HepG2 (cell line): ENCODE results near the gene NUDCD2. TPM values are rescaled to one million over a fixed set of nuclear protein-coding genes. Genes with fewer than 3 reads are reported as not detected.
A peak's percentile ranks its signal among the peaks of the same experiment; 100 is the strongest.

ENCODE experiments used
- CEBPZ ChIP-seq: IDR thresholded peaks from 2 replicates; pipeline ENCODE4 v1.6.1; 2012; ENCODE audit warnings: low read length, improper control_type of control experiment
- CTCF ChIP-seq: sonication (generic); formaldehyde crosslinking; IDR thresholded peaks from 2 replicates; pipeline ENCODE4 v1.5.0; 2020; ENCODE audit warnings: mild to moderate bottlenecking, missing genetic modification reagents, moderate library complexity
- FIP1L1 ChIP-seq: fragments of 200-400 bp; formaldehyde crosslinking; IDR thresholded peaks from 2 replicates; pipeline ENCODE4 v1.6.1; 2018; ENCODE audit warnings: low read depth, mild to moderate bottlenecking, low read length, moderate library complexity, borderline replicate concordance; ENCODE audit not compliant: insufficient read depth
- FOSL2 ChIP-seq: sonication (generic); formaldehyde crosslinking; IDR thresholded peaks from 2 replicates; pipeline ENCODE4 v1.4.0; 2020; ENCODE audit warnings: missing genetic modification reagents
- GATAD2A ChIP-seq: IDR thresholded peaks from 2 replicates; pipeline ENCODE4 v1.6.1; 2016
- HES4 ChIP-seq: sonication (generic); formaldehyde crosslinking; IDR thresholded peaks from 2 replicates; pipeline ENCODE4 v1.9.0; 2021; ENCODE audit warnings: mild to moderate bottlenecking, missing genetic modification reagents, borderline replicate concordance
- HNF4A ChIP-seq: sonication (generic); formaldehyde crosslinking; IDR thresholded peaks from 2 replicates; pipeline ENCODE4 v1.4.0; 2020; ENCODE audit warnings: missing genetic modification reagents
- KDM3A ChIP-seq: IDR thresholded peaks from 2 replicates; pipeline ENCODE4 v1.6.1; 2018; ENCODE audit warnings: low read depth, missing compliant biosample characterization
- NR2F2 ChIP-seq: IDR thresholded peaks from 2 replicates; pipeline ENCODE4 v1.6.1; 2012; ENCODE audit warnings: low read depth, inconsistent platforms, borderline replicate concordance
- ZBTB1 ChIP-seq: sonication (generic); formaldehyde crosslinking; IDR thresholded peaks from 2 replicates; pipeline ENCODE4 v1.4.0; 2020; ENCODE audit warnings: missing genetic modification reagents, borderline replicate concordance
- ZC3H13 ChIP-seq: sonication (generic); formaldehyde crosslinking; IDR thresholded peaks from 2 replicates; pipeline ENCODE4 v1.8.1; 2023; ENCODE audit warnings: mild to moderate bottlenecking, missing genetic modification reagents, moderate library complexity
- ZIK1 ChIP-seq: sonication (generic); formaldehyde crosslinking; IDR thresholded peaks from 2 replicates; pipeline ENCODE4 v1.5.0; 2020; ENCODE audit warnings: mild to moderate bottlenecking, low read depth, missing genetic modification reagents, borderline replicate concordance
- ZNF354B ChIP-seq: sonication (generic); formaldehyde crosslinking; IDR thresholded peaks from 2 replicates; pipeline ENCODE4 v1.8.0; 2022; ENCODE audit warnings: mild to moderate bottlenecking, missing genetic modification reagents
- ZNF550 ChIP-seq: sonication (generic); formaldehyde crosslinking; IDR thresholded peaks from 2 replicates; pipeline ENCODE4 v1.4.0; 2020; ENCODE audit warnings: mild to moderate bottlenecking, missing genetic modification reagents, borderline replicate concordance
- ZNF556 ChIP-seq: sonication (generic); formaldehyde crosslinking; IDR thresholded peaks from 2 replicates; pipeline ENCODE4 v1.4.0; 2020; ENCODE audit warnings: mild to moderate bottlenecking, missing genetic modification reagents, borderline replicate concordance
- ZNF720 ChIP-seq: sonication (generic); formaldehyde crosslinking; IDR thresholded peaks from 2 replicates; pipeline ENCODE4 v1.4.0; 2020; ENCODE audit warnings: missing genetic modification reagents
- ZNF737 ChIP-seq: sonication (generic); formaldehyde crosslinking; IDR thresholded peaks from 2 replicates; pipeline ENCODE4 v1.5.0; 2020; ENCODE audit warnings: missing genetic modification reagents, mild to moderate bottlenecking, borderline replicate concordance
- ZNF775 ChIP-seq: sonication (generic); formaldehyde crosslinking; IDR thresholded peaks from 2 replicates; pipeline ENCODE4 v1.4.0; 2020; ENCODE audit warnings: missing genetic modification reagents, mild to moderate bottlenecking, moderate library complexity, borderline replicate concordance
- ZNF790 ChIP-seq: sonication (generic); formaldehyde crosslinking; IDR thresholded peaks from 2 replicates; pipeline ENCODE4 v1.8.0; 2022; ENCODE audit warnings: missing genetic modification reagents, mild to moderate bottlenecking, borderline replicate concordance
- ZNF879 ChIP-seq: sonication (generic); formaldehyde crosslinking; IDR thresholded peaks from 2 replicates; pipeline ENCODE4 v1.8.1; 2023; ENCODE audit warnings: missing genetic modification reagents
- ZSCAN25 ChIP-seq: sonication (generic); formaldehyde crosslinking; IDR thresholded peaks from 2 replicates; pipeline ENCODE4 v1.8.0; 2022; ENCODE audit warnings: mild to moderate bottlenecking, missing genetic modification reagents
- polyA plus RNA-seq, 8 experiments: library from polyadenylated mRNA; depleted of rRNA in 3 of 8; stranded (reverse) in 7 of 8; unstranded in 1 of 8; fragments of >200 nt; fragmentation: Illumina TruSeq in 4 of 8; extraction: Trizol in 4 of 8; gene quantifications; 2 replicates each; pipeline versions ENCODE4 v1.2.1 to v1.2.3, GENCODE V29; 2011 to 2016; ENCODE audit warnings: low read depth in 4 of 8, missing spikeins in 1 of 8, mixed read lengths in 1 of 8; ENCODE audit not compliant: insufficient read depth in 1 of 8
- total RNA-seq, 5 experiments: library from RNA; depleted of rRNA; stranded (reverse); fragments of >200 nt; fragmentation: Illumina TruSeq; extraction: Trizol; gene quantifications; 2 replicates each; pipeline ENCODE4 v1.2.3, GENCODE V29; 2016; ENCODE audit warnings: low read depth in 1 of 5
- TF ChIP-seq, protein P1 (sequence below): sonication (generic); formaldehyde crosslinking; conservative IDR thresholded peaks from 2 replicates; pipeline ENCODE4 v1.8.1; 2023; ENCODE audit warnings: missing genetic modification reagents

NUDCD2 gene
- total and polyA plus RNA-seq, 2 of the 13 experiments (the other 11 are each of a cell fraction or from before 2014, with no cell fraction given) = 14.8 to 39.2 TPM

DNA sequence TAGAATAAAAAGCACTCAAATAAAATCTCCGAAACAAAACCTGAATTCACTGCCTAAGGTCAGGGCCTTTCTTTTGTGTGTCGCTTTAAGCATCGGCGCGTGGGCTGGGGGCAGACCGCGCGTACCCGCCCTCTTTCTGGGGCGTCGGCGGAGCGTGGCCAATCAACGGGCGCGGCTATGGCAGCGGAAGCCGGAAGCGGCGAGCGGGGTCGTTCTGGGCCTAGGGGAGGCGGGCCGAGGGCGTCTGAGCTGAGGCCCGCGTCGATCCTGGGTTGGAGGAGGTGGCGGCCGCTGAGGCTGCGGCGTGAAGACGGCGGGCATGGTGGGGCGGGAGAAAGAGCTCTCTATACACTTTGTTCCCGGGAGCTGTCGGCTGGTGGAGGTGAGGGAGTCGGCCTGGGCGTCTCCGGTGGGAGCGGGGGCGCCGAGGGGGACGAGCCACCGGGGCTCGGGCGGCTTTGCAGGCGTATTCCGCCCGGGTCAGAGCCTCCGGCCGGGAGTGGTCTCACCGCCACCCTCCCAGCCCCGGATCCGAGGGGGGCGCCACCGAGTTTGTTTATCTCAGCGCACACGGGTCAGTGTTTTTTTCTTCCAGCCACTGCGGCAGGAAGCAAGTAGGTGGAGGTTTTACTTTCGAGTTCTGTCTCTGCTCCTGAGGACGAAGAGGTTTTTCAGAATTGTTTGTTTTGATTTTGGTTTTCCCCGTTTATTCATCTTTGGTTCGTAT, 45.6 kb upstream of the NUDCD2 start, which contains the start of gene MAT2B (continued):
- TF ChIP-seq CTCF (CRISPR knock-in tag) (peak; percentile 81), ZC3H13 (CRISPR knock-in tag) (peak; percentile 63; the same call in 1 of the 2 replicates), ZNF737 (no peak), FIP1L1 (no peak), ZIK1 (CRISPR knock-in tag) (no peak), ZNF879 (CRISPR knock-in tag) (0 out of 2 replicates have a peak, but pooled peaks have one; percentile 19), HES4 (CRISPR knock-in tag) (no peak), ZNF354B (CRISPR knock-in tag) (no peak), FOSL2 (CRISPR knock-in tag) (no peak), ZNF720 (no peak), GATAD2A (CRISPR knock-in tag) (peak; percentile 7), CEBPZ (no peak), ZNF775 (CRISPR knock-in tag) (no peak), ZNF790 (CRISPR knock-in tag) (no peak), ZBTB1 (CRISPR knock-in tag) (no peak), ZSCAN25 (CRISPR knock-in tag) (peak; percentile 38; the same call in 1 of the 2 replicates), HNF4A (peak; percentile 22; the same call in 1 of the 2 replicates), ZNF556 (CRISPR knock-in tag) (peak; percentile 71; the same call in 1 of the 2 replicates), KDM3A (peak; percentile 58; the same call in 1 of the 2 replicates), NR2F2 (no peak), ZNF550 (0 out of 2 replicates have a peak, but pooled peaks have one; percentile 30)
- TF ChIP-seq, protein P1, sequence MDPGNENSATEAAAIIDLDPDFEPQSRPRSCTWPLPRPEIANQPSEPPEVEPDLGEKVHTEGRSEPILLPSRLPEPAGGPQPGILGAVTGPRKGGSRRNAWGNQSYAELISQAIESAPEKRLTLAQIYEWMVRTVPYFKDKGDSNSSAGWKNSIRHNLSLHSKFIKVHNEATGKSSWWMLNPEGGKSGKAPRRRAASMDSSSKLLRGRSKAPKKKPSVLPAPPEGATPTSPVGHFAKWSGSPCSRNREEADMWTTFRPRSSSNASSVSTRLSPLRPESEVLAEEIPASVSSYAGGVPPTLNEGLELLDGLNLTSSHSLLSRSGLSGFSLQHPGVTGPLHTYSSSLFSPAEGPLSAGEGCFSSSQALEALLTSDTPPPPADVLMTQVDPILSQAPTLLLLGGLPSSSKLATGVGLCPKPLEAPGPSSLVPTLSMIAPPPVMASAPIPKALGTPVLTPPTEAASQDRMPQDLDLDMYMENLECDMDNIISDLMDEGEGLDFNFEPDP (CRISPR knock-in tag) = 0 out of 2 replicates have a peak, but pooled peaks have one; percentile 77
